SK-N-SH (cell line): ENCODE data around the gene WDR35. TPM values are rescaled to one million over a fixed set of nuclear protein-coding genes. Genes with fewer than 3 reads are reported as not detected.

Experiments
- CTCF ChIA-PET: fragments of 300-600, 350-600 bp; formaldehyde crosslinking; extraction: SDS; loops from one replicate; lab custom pipeline; 2021; lab: Yijun Ruan, JAX
- POLR2A ChIA-PET: fragments of 350-600 bp; sonication (Branson Sonifier 250); formaldehyde crosslinking; extraction: SDS; loops from one replicate; lab custom pipeline; 2020; ENCODE audit warnings: antibody characterized with exemption, inconsistent platforms; lab: Yijun Ruan, JAX
- DNase-seq: peaks from one replicate; pipeline ENCODE4 v3.0.0; 2012
- H2AFZ ChIP-seq: fragments of 200-600 bp; sonication (generic); 2 replicates; pipeline ENCODE4 v1.8.1; 2016; ENCODE audit warnings: antibody characterized with exemption, mild to moderate bottlenecking, low read depth
- H3F3A ChIP-seq: fragments of 200-600 bp; sonication (generic); replicated peaks from 2 replicates; pipeline ENCODE3; 2016; ENCODE audit warnings: antibody characterized with exemption, mild to moderate bottlenecking; ENCODE audit not compliant: insufficient read depth
- H3K27ac ChIP-seq, 2 experiments: fragments of 200-500 bp in 1 of 2; fragments of 200-600 bp in 1 of 2; sonication (Bioruptor generic) in 1 of 2; sonication (generic), shearing (Covaris generic) in 1 of 2; 2 replicates each; pipeline versions ENCODE4 v1.5.1 to v1.6.1; 2014 to 2016; ENCODE audit warnings: low read depth in 2 of 2, inconsistent platforms in 1 of 2, low read length in 1 of 2, mild to moderate bottlenecking in 1 of 2, mixed read lengths in 1 of 2
- H3K27me3 ChIP-seq: fragments of 200-600 bp; sonication (generic), shearing (Covaris generic); 2 replicates; pipeline ENCODE4 v1.6.1; 2016; ENCODE audit warnings: mixed run types; ENCODE audit not compliant: insufficient read depth
- H3K36me3 ChIP-seq, 2 experiments: fragments of 200-500 bp in 1 of 2; fragments of 200-600 bp in 1 of 2; sonication (Bioruptor generic) in 1 of 2; sonication (generic) in 1 of 2; replicated peaks in 1 of 2; 2 replicates each; pipeline versions ENCODE3 to v1.5.1; 2014 to 2016; ENCODE audit warnings: low read length in 1 of 2, mild to moderate bottlenecking in 1 of 2; ENCODE audit not compliant: insufficient read depth in 2 of 2, control insufficient read depth in 1 of 2
- H3K4me1 ChIP-seq, 2 experiments: fragments of 200-500 bp in 1 of 2; fragments of 200-600 bp in 1 of 2; sonication (Bioruptor generic) in 1 of 2; sonication (generic), shearing (Covaris generic) in 1 of 2; 2 replicates each; pipeline versions ENCODE4 v1.5.1 to v1.6.1; 2014 to 2016; ENCODE audit warnings: low read depth in 1 of 2, low read length in 1 of 2, mixed run types in 1 of 2; ENCODE audit not compliant: insufficient read depth in 2 of 2, control insufficient read depth in 1 of 2
- H3K4me2 ChIP-seq: fragments of 200-600 bp; sonication (generic), shearing (Covaris generic); 2 replicates; pipeline ENCODE4 v1.6.1; 2017; ENCODE audit warnings: mixed run types
- H3K4me3 ChIP-seq, 2 experiments: fragments of 200-500 bp in 1 of 2; fragments of 200-600 bp in 1 of 2; sonication (Bioruptor generic) in 1 of 2; sonication (generic), shearing (Covaris generic) in 1 of 2; 2 replicates each; pipeline versions ENCODE4 v1.5.1 to v1.8.1; 2014 to 2016; ENCODE audit warnings: low read depth in 2 of 2, inconsistent platforms in 1 of 2, low read length in 1 of 2, mild to moderate bottlenecking in 1 of 2, mixed read lengths in 1 of 2, moderate library complexity in 1 of 2
- H3K79me2 ChIP-seq: fragments of 200-600 bp; sonication (generic); 2 replicates; pipeline ENCODE4 v1.8.1; 2017; ENCODE audit warnings: mild to moderate bottlenecking; ENCODE audit not compliant: insufficient read depth
- H3K9ac ChIP-seq: fragments of 200-600 bp; sonication (generic); 2 replicates; pipeline ENCODE4 v1.6.1; 2017; ENCODE audit warnings: mixed run types
- H3K9me2 ChIP-seq: fragments of 200-600 bp; sonication (generic); 2 replicates; pipeline ENCODE4 v1.6.1; 2017; ENCODE audit warnings: mixed run types
- H3K9me3 ChIP-seq: fragments of 200-600 bp; sonication (generic); 2 replicates; pipeline ENCODE4 v1.6.1; 2017; ENCODE audit warnings: mixed run types, mild to moderate bottlenecking, moderate library complexity
- H4K20me1 ChIP-seq: fragments of 200-600 bp; sonication (generic); 2 replicates; pipeline ENCODE4 v1.6.1; 2017; ENCODE audit warnings: mild to moderate bottlenecking, mixed run types; ENCODE audit not compliant: insufficient read depth
- CTCF ChIP-seq: fragments of 200-600 bp; sonication (generic); IDR thresholded peaks from 2 replicates; pipeline ENCODE4 v1.6.1; 2017; ENCODE audit warnings: antibody characterized with exemption, mild to moderate bottlenecking, moderate library complexity
- ELF1 ChIP-seq: IDR thresholded peaks from 2 replicates; pipeline ENCODE4 v1.4.0; 2012
- EP300 ChIP-seq, 2 experiments: IDR thresholded peaks; 2 replicates each; pipeline versions ENCODE4 v1.4.0 to v1.6.1; 2012; ENCODE audit warnings: borderline replicate concordance in 1 of 2, low read depth in 1 of 2, low read length in 1 of 2
- EZH2phosphoT487 ChIP-seq: fragments of 200-600 bp; sonication (generic); IDR thresholded peaks from 2 replicates; pipeline ENCODE4 v1.6.1; 2017; ENCODE audit warnings: low read depth, mixed run types, mild to moderate bottlenecking, antibody characterized with exemption, moderate library complexity, borderline replicate concordance
- FOSL2 ChIP-seq: IDR thresholded peaks from 2 replicates; pipeline ENCODE4 v1.4.0; 2012; ENCODE audit warnings: low read depth, mild to moderate bottlenecking, moderate library complexity, borderline replicate concordance
- FOXM1 ChIP-seq: IDR thresholded peaks from 2 replicates; pipeline ENCODE4 v1.4.0; 2012; ENCODE audit warnings: low read depth, mild to moderate bottlenecking
- GABPA ChIP-seq: IDR thresholded peaks from 2 replicates; pipeline ENCODE4 v1.4.0; 2012; ENCODE audit warnings: low read depth, mild to moderate bottlenecking
- GATA2 ChIP-seq: sonication (generic); formaldehyde crosslinking; IDR thresholded peaks from 2 replicates; pipeline ENCODE4 v1.5.0; 2020; ENCODE audit warnings: mild to moderate bottlenecking, missing genetic modification reagents
- MEF2A ChIP-seq: IDR thresholded peaks from 2 replicates; pipeline ENCODE4 v1.4.0; 2012; ENCODE audit warnings: low read depth, borderline replicate concordance
- MXI1 ChIP-seq: IDR thresholded peaks from 2 replicates; pipeline ENCODE4 v1.6.1; 2012; ENCODE audit warnings: mild to moderate bottlenecking, low read depth, low read length, improper control_type of control experiment
- POLR2AphosphoS5 ChIP-seq: IDR thresholded peaks from 2 replicates; pipeline ENCODE4 v1.6.1; 2012; ENCODE audit warnings: low read depth, low read length
- RAD21 ChIP-seq: IDR thresholded peaks from 2 replicates; pipeline ENCODE4 v1.6.1; 2012; ENCODE audit warnings: mild to moderate bottlenecking, low read length
- RXRA ChIP-seq: IDR thresholded peaks from 2 replicates; pipeline ENCODE4 v1.4.0; 2012; ENCODE audit warnings: low read depth, mild to moderate bottlenecking, borderline replicate concordance
- SIN3A ChIP-seq: IDR thresholded peaks from 2 replicates; pipeline ENCODE4 v1.6.1; 2012; ENCODE audit warnings: low read depth, mild to moderate bottlenecking, low read length, moderate library complexity, borderline replicate concordance
- TAF1 ChIP-seq: IDR thresholded peaks from 2 replicates; pipeline ENCODE4 v1.6.1; 2012; ENCODE audit warnings: low read depth, mild to moderate bottlenecking, low read length, moderate library complexity, borderline replicate concordance
- TEAD4 ChIP-seq: IDR thresholded peaks from 2 replicates; pipeline ENCODE4 v1.4.0; 2012; ENCODE audit warnings: mild to moderate bottlenecking, borderline replicate concordance; ENCODE audit not compliant: insufficient read depth
- YY1 ChIP-seq: IDR thresholded peaks from 2 replicates; pipeline ENCODE4 v1.4.0; 2012; ENCODE audit warnings: low read depth, mild to moderate bottlenecking
- WGBS: methylation state at CpG from one replicate; pipeline ENCODE4 v1.1.6; 2017; ENCODE audit warnings: low lambda C conversion rate; 5-methylcytosine and 5-hydroxymethylcytosine counted together
- polyA plus RNA-seq, 3 experiments: library from polyadenylated mRNA; depleted of rRNA; stranded (reverse); fragments of >200 nt; gene quantifications; 2 replicates each; pipeline ENCODE4 v1.2.3, GENCODE V29; 2012
- TF ChIP-seq, protein P1 (sequence below): IDR thresholded peaks from 2 replicates; pipeline ENCODE4 v1.6.1; 2012; ENCODE audit warnings: mild to moderate bottlenecking, low read depth, low read length, moderate library complexity
- TF ChIP-seq, protein P2 (sequence below): IDR thresholded peaks from 2 replicates; pipeline ENCODE4; 2012

The WDR35 gene
- polyA plus RNA-seq, 1 of the 3 experiments (the other 2 are of a cell fraction) = 8.6 TPM

DNA sequence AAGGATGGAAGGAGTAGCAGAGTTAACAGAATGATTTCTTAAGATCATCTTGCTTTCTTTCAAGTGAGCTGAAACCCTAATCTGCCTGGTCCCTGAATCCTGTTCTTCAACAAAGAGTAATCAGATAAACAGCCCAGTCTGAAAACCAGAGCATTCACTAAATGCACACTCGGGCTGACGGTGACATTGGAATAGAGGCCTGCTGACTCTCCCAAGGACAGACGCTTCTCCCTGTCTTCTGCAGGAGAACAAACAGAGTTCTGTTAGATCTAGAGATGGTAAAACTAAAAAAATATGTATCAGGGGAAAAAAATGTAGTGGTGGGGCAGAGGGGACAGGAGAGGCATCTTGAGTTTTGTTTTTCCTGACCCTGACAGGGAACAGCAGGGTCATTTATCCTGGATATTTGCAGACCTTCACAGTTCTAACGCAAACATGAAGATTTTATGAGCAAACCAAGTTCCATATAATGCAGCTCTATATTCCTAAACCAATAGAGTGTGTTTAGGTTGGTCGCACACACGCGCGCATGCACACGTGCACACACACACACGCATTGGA lies 15.2 kb upstream of the WDR35 start:
- Histone ChIP-seq H3K4me2 (no peak overlapping the region), H3K9me3 (no peaks in the 10 kb centered on the region), H3K27me3 (no peaks in the 10 kb centered on the region), H3K9ac (no peak overlapping the region), H3K4me1 (peaks cover 0 to 13% of the 10 kb centered on the region in 2 experiments; a peak in 2 of 4 replicates), H3K4me3 (no peak overlapping the region), H4K20me1 (no peaks in the 10 kb centered on the region), H3K9me2 (no peaks in the 10 kb centered on the region), H3K36me3 (no peaks in the 10 kb centered on the region), H3K27ac (peak overlapping the region in 1 of 2 experiments; percentile 74; a peak in 2 of 4 replicates), H2AFZ (no peak overlapping the region), H3F3A (no peaks in the 10 kb centered on the region), H3K79me2 (no peaks in the 10 kb centered on the region)
- WGBS = 87% methylated on average over 10 of the region's 10 CpGs
- POLR2A ChIA-PET = interaction anchor here (1.9 kb wide), 1 partner anchor 15 kb away, joined by 6 read pairs; the partner anchor contains the start of gene WDR35
- TF ChIP-seq FOSL2 (no peak), GATA2 (CRISPR knock-in tag) (peak; percentile 83), EP300 (IDR thresholded peaks at IDR 0.05; ENCODE audit: borderline replicate concordance in 1 of 2, low read depth in 1 of 2, low read length in 1 of 2) (peak in 1 of 2 experiments; percentile 57; a peak in 2 of 4 replicates), POLR2AphosphoS5 (no peak), RAD21 (peak; percentile 23), MXI1 (no peak)
- TF ChIP-seq, protein P1, sequence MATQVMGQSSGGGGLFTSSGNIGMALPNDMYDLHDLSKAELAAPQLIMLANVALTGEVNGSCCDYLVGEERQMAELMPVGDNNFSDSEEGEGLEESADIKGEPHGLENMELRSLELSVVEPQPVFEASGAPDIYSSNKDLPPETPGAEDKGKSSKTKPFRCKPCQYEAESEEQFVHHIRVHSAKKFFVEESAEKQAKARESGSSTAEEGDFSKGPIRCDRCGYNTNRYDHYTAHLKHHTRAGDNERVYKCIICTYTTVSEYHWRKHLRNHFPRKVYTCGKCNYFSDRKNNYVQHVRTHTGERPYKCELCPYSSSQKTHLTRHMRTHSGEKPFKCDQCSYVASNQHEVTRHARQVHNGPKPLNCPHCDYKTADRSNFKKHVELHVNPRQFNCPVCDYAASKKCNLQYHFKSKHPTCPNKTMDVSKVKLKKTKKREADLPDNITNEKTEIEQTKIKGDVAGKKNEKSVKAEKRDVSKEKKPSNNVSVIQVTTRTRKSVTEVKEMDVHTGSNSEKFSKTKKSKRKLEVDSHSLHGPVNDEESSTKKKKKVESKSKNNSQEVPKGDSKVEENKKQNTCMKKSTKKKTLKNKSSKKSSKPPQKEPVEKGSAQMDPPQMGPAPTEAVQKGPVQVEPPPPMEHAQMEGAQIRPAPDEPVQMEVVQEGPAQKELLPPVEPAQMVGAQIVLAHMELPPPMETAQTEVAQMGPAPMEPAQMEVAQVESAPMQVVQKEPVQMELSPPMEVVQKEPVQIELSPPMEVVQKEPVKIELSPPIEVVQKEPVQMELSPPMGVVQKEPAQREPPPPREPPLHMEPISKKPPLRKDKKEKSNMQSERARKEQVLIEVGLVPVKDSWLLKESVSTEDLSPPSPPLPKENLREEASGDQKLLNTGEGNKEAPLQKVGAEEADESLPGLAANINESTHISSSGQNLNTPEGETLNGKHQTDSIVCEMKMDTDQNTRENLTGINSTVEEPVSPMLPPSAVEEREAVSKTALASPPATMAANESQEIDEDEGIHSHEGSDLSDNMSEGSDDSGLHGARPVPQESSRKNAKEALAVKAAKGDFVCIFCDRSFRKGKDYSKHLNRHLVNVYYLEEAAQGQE = no peak
- peak; percentile 74 for DNase-seq
- CTCF ChIA-PET = interaction anchor here (0.9 to 2.1 kb wide), 4 partner anchors 10 to 89 kb away, joined by 3 to 9 read pairs (median 3); partner anchors contain the start of gene LAPTM4A

- Histone ChIP-seq H3K9me2 (no peaks in the 10 kb centered on the region), H3K27ac (no peak overlapping the region), H3K4me2 (no peak overlapping the region), H2AFZ (no peak overlapping the region), H3K4me3 (no peak overlapping the region), H3K36me3 (no peaks in the 10 kb centered on the region), H3K9ac (no peak overlapping the region), H3K4me1 (peaks cover 0 to 13% of the 10 kb centered on the region in 2 experiments; a peak in 2 of 4 replicates), H4K20me1 (no peaks in the 10 kb centered on the region), H3F3A (no peaks in the 10 kb centered on the region), H3K27me3 (no peaks in the 10 kb centered on the region), H3K79me2 (no peaks in the 10 kb centered on the region), H3K9me3 (no peaks in the 10 kb centered on the region)
- WGBS = 89% methylated on average over 2 of the region's 2 CpGs
- TF ChIP-seq YY1 (no peak), RXRA (no peak), GABPA (no peak), FOXM1 (no peak), ELF1 (no peak), MEF2A (no peak), SIN3A (no peak), EZH2phosphoT487 (no peak), TEAD4 (no peak), TAF1 (no peak), POLR2AphosphoS5 (no peak), CTCF (no peak), RAD21 (no peak), FOSL2 (no peak)
- TF ChIP-seq, protein P2, sequence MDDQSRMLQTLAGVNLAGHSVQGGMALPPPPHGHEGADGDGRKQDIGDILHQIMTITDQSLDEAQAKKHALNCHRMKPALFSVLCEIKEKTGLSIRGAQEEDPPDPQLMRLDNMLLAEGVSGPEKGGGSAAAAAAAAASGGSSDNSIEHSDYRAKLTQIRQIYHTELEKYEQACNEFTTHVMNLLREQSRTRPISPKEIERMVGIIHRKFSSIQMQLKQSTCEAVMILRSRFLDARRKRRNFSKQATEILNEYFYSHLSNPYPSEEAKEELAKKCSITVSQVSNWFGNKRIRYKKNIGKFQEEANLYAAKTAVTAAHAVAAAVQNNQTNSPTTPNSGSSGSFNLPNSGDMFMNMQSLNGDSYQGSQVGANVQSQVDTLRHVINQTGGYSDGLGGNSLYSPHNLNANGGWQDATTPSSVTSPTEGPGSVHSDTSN = no peak
- ChIA-PET CTCF (interaction anchor here (1.4 to 3.2 kb wide), 5 partner anchors 12 to 325 kb away, joined by 3 to 23 read pairs (median 6); no protein-coding TSS in a partner anchor), POLR2A (no interaction called here)
- no peak for DNase-seq
Observed at GRCh38 chr2:20001361-20001863, 11.5 kb upstream of the WDR35 start.
